ENCODE measurements around the gene HBM. TPM values are rescaled to one million over a fixed set of nuclear protein-coding genes. Genes with fewer than 3 reads are reported as not detected.
"Not testable (repeated sequence)": the region's sequence is repeated elsewhere in the genome, so short reads cannot be mapped to it uniquely, and the experiment has no call there.

Gene HBM
- total and polyA plus RNA-seq, 8 donors: 2.8 to 12.6 (median 6.9) TPM; not detected in 2

- ATAC-seq (peak; percentile 72), DNase-seq (peak in 1 of 4 donors; percentile 53)
- intact Hi-C loops (cut with DNase I): no loop called here
- no peak for TF ChIP-seq CTCF (IDR thresholded peaks at IDR 0.05)
- Histone ChIP-seq H3K36me3 (no peaks in the 10 kb centered on the region), H3K9me3 (no peaks in the 10 kb centered on the region), H3K27ac (no peak overlapping the region), H3K4me1 (peaks cover 8 to 11% of the 10 kb centered on the region in 2 donors), H3K27me3 (peaks cover 11 to 60% of the 10 kb centered on the region in 2 donors), H3K4me3 (peak overlapping the region; percentile 27 to 43)
Observed at GRCh38 chr16:154217-155030, 11.4 kb upstream of the HBM start.

DNA sequence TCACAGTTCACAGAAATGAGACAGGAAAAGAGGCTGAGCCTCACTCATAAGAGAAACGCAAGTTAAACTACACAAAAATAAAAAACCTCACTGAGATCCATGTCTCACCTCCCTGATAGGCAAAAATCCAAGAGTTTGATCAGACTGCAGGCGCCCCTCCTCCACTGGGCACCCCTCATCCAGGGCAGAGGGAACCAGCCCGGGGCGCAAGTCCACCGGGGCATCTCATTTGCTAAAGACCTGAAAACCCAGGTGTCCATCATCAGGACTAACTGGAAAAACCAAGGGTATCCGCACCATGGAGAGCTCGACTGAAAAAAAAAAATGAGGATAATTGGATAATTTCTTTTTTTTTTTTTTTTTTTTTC, 10.8 kb upstream of the HBM start:
- peaks cover 11 to 55% of the 10 kb centered on the region in 2 donors for H3K27me3 ChIP-seq
- no peaks in the 10 kb centered on the region for H3K36me3 ChIP-seq
- ATAC-seq (no peak), DNase-seq (no peak)
- H3K4me3 ChIP-seq: peak overlapping the region in 1 of 2 donors; percentile 43
- intact Hi-C loops (cut with DNase I): no loop called here
- H3K27ac ChIP-seq: no peak overlapping the region
- peaks cover 8 to 11% of the 10 kb centered on the region in 2 donors for H3K4me1 ChIP-seq
- no peak for TF ChIP-seq CTCF (IDR thresholded peaks at IDR 0.05)
- no peaks in the 10 kb centered on the region for H3K9me3 ChIP-seq

DNA sequence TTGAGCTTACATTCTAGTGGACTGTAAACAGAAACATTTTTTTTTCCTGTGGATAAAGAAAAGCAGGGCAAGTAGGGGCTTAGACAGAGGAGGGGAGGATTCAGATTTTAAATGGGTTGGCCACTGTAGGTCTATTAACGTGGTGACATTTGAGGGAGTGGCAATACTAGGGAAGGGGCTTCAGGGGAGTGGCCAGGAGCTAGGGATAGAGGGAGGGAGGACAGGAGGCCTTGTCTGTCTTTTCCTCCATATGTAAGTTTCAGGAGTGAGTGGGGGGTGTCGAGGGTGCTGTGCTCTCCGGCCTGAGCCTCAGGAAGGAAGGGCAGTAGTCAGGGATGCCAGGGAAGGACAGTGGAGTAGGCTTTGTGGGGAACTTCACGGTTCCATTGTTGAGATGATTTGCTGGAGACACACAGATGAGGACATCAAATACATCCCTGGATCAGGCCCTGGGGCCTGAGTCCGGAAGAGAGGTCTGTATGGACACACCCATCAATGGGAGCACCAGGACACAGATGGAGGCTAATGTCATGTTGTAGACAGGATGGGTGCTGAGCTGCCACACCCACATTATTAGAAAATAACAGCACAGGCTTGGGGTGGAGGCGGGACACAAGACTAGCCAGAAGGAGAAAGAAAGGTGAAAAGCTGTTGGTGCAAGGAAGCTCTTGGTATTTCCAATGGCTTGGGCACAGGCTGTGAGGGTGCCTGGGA, 6.5 kb upstream of the HBM start:
- Histone ChIP-seq H3K36me3 (no peaks in the 10 kb centered on the region), H3K27me3 (peaks cover 11 to 68% of the 10 kb centered on the region in 2 donors), H3K27ac (no peak overlapping the region), H3K4me1 (peaks cover 8 to 10% of the 10 kb centered on the region in 2 donors), H3K9me3 (no peaks in the 10 kb centered on the region), H3K4me3 (no peak overlapping the region)
- intact Hi-C loops (cut with DNase I): no loop called here
- no peak for TF ChIP-seq CTCF (IDR thresholded peaks at IDR 0.05)
- no peak for ATAC-seq
- no peak for DNase-seq

DNA sequence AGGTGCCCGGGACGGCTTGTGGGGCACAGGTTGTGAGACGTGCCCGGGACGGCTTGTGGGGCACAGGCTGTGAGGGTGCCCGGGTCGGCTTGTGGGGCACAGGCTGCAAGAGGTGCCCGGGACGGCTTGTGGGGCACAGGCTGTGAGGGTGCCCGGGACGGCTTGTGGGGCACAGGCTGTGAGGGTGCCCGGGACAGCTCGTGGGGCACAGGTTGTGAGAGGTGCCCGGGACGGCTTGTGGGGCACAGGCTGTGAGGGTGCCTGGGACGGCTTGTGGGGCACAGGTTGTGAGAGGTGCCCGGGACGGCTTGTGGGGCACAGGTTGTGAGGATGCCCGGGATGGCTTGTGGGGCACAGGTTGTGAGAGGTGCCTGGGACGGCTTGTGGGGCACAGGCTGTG, 5.5 kb upstream of the HBM start:
- H3K9me3 ChIP-seq; ATAC-seq; H3K4me1 ChIP-seq; H3K36me3 ChIP-seq; H3K4me3 ChIP-seq; intact Hi-C loops (cut with DNase I); H3K27ac ChIP-seq; DNase-seq: not testable (repeated sequence)
- peaks cover 9 to 63% of the 10 kb centered on the region in 2 donors for H3K27me3 ChIP-seq

DNA sequence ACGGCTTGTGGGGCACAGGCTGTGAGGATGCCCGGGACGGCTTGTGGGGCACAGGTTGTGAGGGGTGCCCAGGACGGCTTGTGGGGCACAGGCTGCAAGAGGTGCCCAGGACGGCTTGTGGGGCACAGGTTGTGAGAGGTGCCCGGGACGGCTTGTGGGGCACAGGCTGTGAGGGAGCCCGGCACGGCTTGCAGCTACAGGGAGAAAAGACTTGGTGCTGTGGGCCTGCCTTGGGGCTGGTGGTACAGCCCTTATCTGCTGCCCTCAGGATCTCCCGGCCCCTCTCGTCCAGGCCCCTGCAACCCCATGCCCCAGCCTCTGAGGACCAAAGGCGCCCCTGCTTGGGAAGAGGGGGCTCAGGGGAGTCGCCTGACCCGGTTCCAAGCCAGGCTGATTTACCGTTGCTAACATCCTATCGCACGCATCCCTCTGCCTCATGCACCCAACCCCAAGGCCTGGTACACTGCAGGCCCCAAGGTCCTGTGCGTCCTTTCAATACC, 5.0 kb upstream of the HBM start:
- no peak for DNase-seq
- no peak for TF ChIP-seq CTCF (IDR thresholded peaks at IDR 0.05)
- no peak for ATAC-seq
- H3K9me3 ChIP-seq: no peaks in the 10 kb centered on the region
- H3K4me3 ChIP-seq: no peak overlapping the region
- no peaks in the 10 kb centered on the region for H3K36me3 ChIP-seq
- intact Hi-C loops (cut with DNase I): no loop called here
- no peak overlapping the region for H3K27ac ChIP-seq
- peaks cover 14 to 63% of the 10 kb centered on the region in 2 donors for H3K27me3 ChIP-seq
- peaks cover 7 to 8% of the 10 kb centered on the region in 2 donors for H3K4me1 ChIP-seq
